ENCODE data around the gene ADCYAP1. TPM values are rescaled to one million over a fixed set of nuclear protein-coding genes. Genes with fewer than 3 reads are reported as not detected.

The ADCYAP1 gene
- not detected in 2 replicates for total RNA-seq

GRCh38 chr18:904218-905090 lies at the start of gene ADCYAP1:
ADCYAP1 (plus strand) TSS chr18:904871; CDS start chr18:905387, 516 bp downstream.

Other genes starting within 250 kb of the ADCYAP1 start
- gene TYMS, start 247.2 kb upstream of the ADCYAP1 start, total RNA-seq, result 53.3 and 81.3 TPM in 2 replicates
- 14.1 and 23.9 TPM in 2 replicates for gene ENOSF1, start 192.2 kb upstream of the ADCYAP1 start, total RNA-seq
- 94.1 and 131 TPM in 2 replicates for gene YES1, start 92.6 kb upstream of the ADCYAP1 start, total RNA-seq

Data from bladder microvascular endothelial cell (primary cell).